Measurements from ENCODE around the gene L1CAM. TPM values are rescaled to one million over a fixed set of nuclear protein-coding genes. Genes with fewer than 3 reads are reported as not detected.

The L1CAM gene
- polyA plus RNA-seq, 4 donors: 0.54 to 16.3 (median 2.1) TPM; not detected in 1

- 82 to 88% (median 83%) methylated on average over 12 to 26 of the region's 26 CpGs for WGBS, 3 donors
- Histone ChIP-seq H3K36me3 (ENCODE audit: control insufficient read depth in 3 of 3, insufficient read depth in 2 of 3, low read depth in 1 of 3, low read length in 3 of 3) (no peaks in the 10 kb centered on the region), H3K9me3 (ENCODE audit: control insufficient read depth in 2 of 2, insufficient read depth in 1 of 2, low read depth in 1 of 2, low read length in 1 of 2) (no peaks in the 10 kb centered on the region), H3K27ac (ENCODE audit: low read depth in 1 of 3, low read length in 2 of 3) (no peak overlapping the region), H3K4me1 (ENCODE audit: control insufficient read depth in 3 of 3, insufficient read depth in 2 of 3, low read depth in 1 of 3, low read length in 2 of 3) (no peaks in the 10 kb centered on the region), H3K27me3 (ENCODE audit: control insufficient read depth in 3 of 3, insufficient read depth in 3 of 3, low read length in 3 of 3) (peaks cover 0 to 3% (median 0%) of the 10 kb centered on the region in 3 donors), H3K4me3 (ENCODE audit: low read depth in 1 of 3, low read length in 3 of 3) (no peak overlapping the region)
- DNase-seq: no peak
- no peak for FAIRE-seq
Measured at GRCh38 chrX:153868576-153869472, 17.1 kb downstream of the L1CAM start.

GRCh38 chrX:153867671-153868070 is 18.3 kb downstream of the L1CAM start:
- no peaks in the 10 kb centered on the region for H3K4me1 ChIP-seq (ENCODE audit: control insufficient read depth in 3 of 3, insufficient read depth in 2 of 3, low read depth in 1 of 3, low read length in 2 of 3)
- DNase-seq (no peak), FAIRE-seq (no peak)
- no peak overlapping the region for H3K27ac ChIP-seq (ENCODE audit: low read depth in 1 of 3, low read length in 2 of 3)
- H3K9me3 ChIP-seq (ENCODE audit: control insufficient read depth in 2 of 2, insufficient read depth in 1 of 2, low read depth in 1 of 2, low read length in 1 of 2): no peaks in the 10 kb centered on the region
- peaks cover 0 to 8% (median 0%) of the 10 kb centered on the region in 3 donors for H3K27me3 ChIP-seq (ENCODE audit: control insufficient read depth in 3 of 3, insufficient read depth in 3 of 3, low read length in 3 of 3)
- H3K4me3 ChIP-seq (ENCODE audit: low read depth in 1 of 3, low read length in 3 of 3): no peak overlapping the region
- H3K36me3 ChIP-seq (ENCODE audit: control insufficient read depth in 3 of 3, insufficient read depth in 2 of 3, low read depth in 1 of 3, low read length in 3 of 3): no peaks in the 10 kb centered on the region
- WGBS, 3 donors: 77 to 91% (median 87%) methylated on average over 4 to 13 of the region's 13 CpGs

- 72 to 78% (median 76%) methylated on average over 9 of the region's 9 CpGs for WGBS, 3 donors
- Histone ChIP-seq H3K9me3 (ENCODE audit: control insufficient read depth in 2 of 2, insufficient read depth in 1 of 2, low read depth in 1 of 2, low read length in 1 of 2) (no peaks in the 10 kb centered on the region), H3K36me3 (ENCODE audit: control insufficient read depth in 3 of 3, insufficient read depth in 2 of 3, low read depth in 1 of 3, low read length in 3 of 3) (no peaks in the 10 kb centered on the region), H3K4me1 (ENCODE audit: control insufficient read depth in 3 of 3, insufficient read depth in 2 of 3, low read depth in 1 of 3, low read length in 2 of 3) (no peaks in the 10 kb centered on the region), H3K27me3 (ENCODE audit: control insufficient read depth in 3 of 3, insufficient read depth in 3 of 3, low read length in 3 of 3) (peaks cover 0 to 11% (median 0%) of the 10 kb centered on the region in 3 donors), H3K27ac (ENCODE audit: low read depth in 1 of 3, low read length in 2 of 3) (no peak overlapping the region), H3K4me3 (ENCODE audit: low read depth in 1 of 3, low read length in 3 of 3) (no peak overlapping the region)
- DNase-seq (no peak), FAIRE-seq (no peak)
Measured at GRCh38 chrX:153867139-153867538, 18.8 kb downstream of the L1CAM start.

GRCh38 chrX:153866302-153867019 is 19.5 kb downstream of the L1CAM start:
- 79 to 84% (median 83%) methylated on average over 19 to 22 of the region's 22 CpGs for WGBS, 3 donors
- no peaks in the 10 kb centered on the region for H3K9me3 ChIP-seq (ENCODE audit: control insufficient read depth in 2 of 2, insufficient read depth in 1 of 2, low read depth in 1 of 2, low read length in 1 of 2)
- FAIRE-seq: no peak
- no peak overlapping the region for H3K4me3 ChIP-seq (ENCODE audit: low read depth in 1 of 3, low read length in 3 of 3)
- H3K4me1 ChIP-seq (ENCODE audit: control insufficient read depth in 3 of 3, insufficient read depth in 2 of 3, low read depth in 1 of 3, low read length in 2 of 3): no peaks in the 10 kb centered on the region
- peaks cover 0 to 11% (median 0%) of the 10 kb centered on the region in 3 donors for H3K27me3 ChIP-seq (ENCODE audit: control insufficient read depth in 3 of 3, insufficient read depth in 3 of 3, low read length in 3 of 3)
- H3K27ac ChIP-seq (ENCODE audit: low read depth in 1 of 3, low read length in 2 of 3): no peak overlapping the region
- H3K36me3 ChIP-seq (ENCODE audit: control insufficient read depth in 3 of 3, insufficient read depth in 2 of 3, low read depth in 1 of 3, low read length in 3 of 3): no peaks in the 10 kb centered on the region
- no peak for DNase-seq

GRCh38 chrX:153865685-153866084 is 20.3 kb downstream of the L1CAM start:
- 90 to 96% (median 92%) methylated on average over 9 of the region's 9 CpGs for WGBS, 3 donors
- no peak for FAIRE-seq

DNA sequence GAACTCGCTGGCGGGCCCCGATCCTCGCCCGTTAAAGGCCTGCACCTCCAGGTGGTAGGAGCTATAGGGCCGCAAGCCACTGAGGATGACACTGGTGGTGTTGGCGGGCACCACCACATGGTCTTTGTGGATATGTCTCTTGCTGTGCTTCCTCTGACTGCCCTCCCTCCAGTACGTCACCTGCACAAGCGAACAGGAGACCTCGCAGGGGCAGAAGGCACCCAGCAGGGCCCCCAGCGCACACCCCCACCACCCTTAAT is 20.7 kb downstream of the L1CAM start:
- Histone ChIP-seq H3K4me1 (ENCODE audit: control insufficient read depth in 3 of 3, insufficient read depth in 2 of 3, low read depth in 1 of 3, low read length in 2 of 3) (no peaks in the 10 kb centered on the region), H3K27ac (ENCODE audit: low read depth in 1 of 3, low read length in 2 of 3) (no peak overlapping the region), H3K9me3 (ENCODE audit: control insufficient read depth in 2 of 2, insufficient read depth in 1 of 2, low read depth in 1 of 2, low read length in 1 of 2) (no peaks in the 10 kb centered on the region), H3K4me3 (ENCODE audit: low read depth in 1 of 3, low read length in 3 of 3) (no peak overlapping the region), H3K36me3 (ENCODE audit: control insufficient read depth in 3 of 3, insufficient read depth in 2 of 3, low read depth in 1 of 3, low read length in 3 of 3) (no peaks in the 10 kb centered on the region), H3K27me3 (ENCODE audit: control insufficient read depth in 3 of 3, insufficient read depth in 3 of 3, low read length in 3 of 3) (peaks cover 0 to 11% (median 0%) of the 10 kb centered on the region in 3 donors)
- DNase-seq: no peak
- 91 to 100% (median 94%) methylated on average over 2 to 11 of the region's 11 CpGs for WGBS, 3 donors
- FAIRE-seq: no peak

More at GRCh38 chrX:153865685-153866084, 20.3 kb downstream of the L1CAM start:
- DNase-seq: no peak
- peaks cover 0 to 11% (median 0%) of the 10 kb centered on the region in 3 donors for H3K27me3 ChIP-seq (ENCODE audit: control insufficient read depth in 3 of 3, insufficient read depth in 3 of 3, low read length in 3 of 3)
- no peak overlapping the region for H3K4me3 ChIP-seq (ENCODE audit: low read depth in 1 of 3, low read length in 3 of 3)
- no peaks in the 10 kb centered on the region for H3K9me3 ChIP-seq (ENCODE audit: control insufficient read depth in 2 of 2, insufficient read depth in 1 of 2, low read depth in 1 of 2, low read length in 1 of 2)
- H3K36me3 ChIP-seq (ENCODE audit: control insufficient read depth in 3 of 3, insufficient read depth in 2 of 3, low read depth in 1 of 3, low read length in 3 of 3): no peaks in the 10 kb centered on the region
- H3K4me1 ChIP-seq (ENCODE audit: control insufficient read depth in 3 of 3, insufficient read depth in 2 of 3, low read depth in 1 of 3, low read length in 2 of 3): no peaks in the 10 kb centered on the region
- no peak overlapping the region for H3K27ac ChIP-seq (ENCODE audit: low read depth in 1 of 3, low read length in 2 of 3)

DNA sequence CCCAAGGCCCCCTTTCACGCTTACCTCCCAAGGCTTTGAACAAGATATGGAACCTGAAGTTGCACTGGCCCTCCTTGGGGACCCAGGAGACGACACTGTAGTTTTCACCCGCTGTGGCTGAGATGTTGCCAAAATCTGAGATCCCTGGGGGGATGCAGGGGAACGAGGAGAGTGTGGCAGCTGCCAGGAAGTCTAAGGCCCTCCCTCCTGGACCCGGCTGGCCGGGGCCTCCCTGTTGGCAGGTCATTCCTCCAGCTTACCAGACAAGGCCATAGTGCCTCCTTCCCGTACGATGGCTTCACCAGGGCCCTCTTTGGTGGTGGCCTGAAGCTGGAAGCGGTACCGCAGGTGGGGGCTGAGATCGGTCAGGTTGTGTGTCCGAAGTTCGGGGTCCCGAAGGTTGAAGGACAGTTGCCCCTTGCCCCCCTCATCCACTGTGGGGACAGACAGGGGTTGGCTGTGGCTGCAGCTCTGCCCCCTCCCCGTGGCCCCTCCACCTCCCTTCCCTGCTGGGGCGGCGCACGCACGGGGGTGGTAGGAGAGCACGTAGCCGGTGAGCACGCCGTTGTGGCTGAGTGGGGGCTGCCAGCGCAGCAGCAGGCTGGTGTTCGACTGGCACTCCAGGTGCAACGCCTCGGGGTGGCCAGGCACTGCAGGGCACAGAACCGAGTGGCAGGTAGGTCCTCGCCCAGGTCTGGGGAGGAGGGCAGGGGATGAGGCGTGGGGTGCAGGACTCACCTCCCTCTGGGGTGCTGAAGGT is 21.2 kb downstream of the L1CAM start:
- FAIRE-seq (no peak), DNase-seq (no peak)
- Histone ChIP-seq H3K4me1 (ENCODE audit: control insufficient read depth in 3 of 3, insufficient read depth in 2 of 3, low read depth in 1 of 3, low read length in 2 of 3) (no peaks in the 10 kb centered on the region), H3K27ac (ENCODE audit: low read depth in 1 of 3, low read length in 2 of 3) (no peak overlapping the region), H3K4me3 (ENCODE audit: low read depth in 1 of 3, low read length in 3 of 3) (no peak overlapping the region), H3K27me3 (ENCODE audit: control insufficient read depth in 3 of 3, insufficient read depth in 3 of 3, low read length in 3 of 3) (peaks cover 0 to 13% (median 0%) of the 10 kb centered on the region in 3 donors), H3K9me3 (ENCODE audit: control insufficient read depth in 2 of 2, insufficient read depth in 1 of 2, low read depth in 1 of 2, low read length in 1 of 2) (no peaks in the 10 kb centered on the region), H3K36me3 (ENCODE audit: control insufficient read depth in 3 of 3, insufficient read depth in 2 of 3, low read depth in 1 of 3, low read length in 3 of 3) (no peaks in the 10 kb centered on the region)
- 84 to 86% (median 85%) methylated on average over 16 to 30 of the region's 30 CpGs for WGBS, 3 donors

DNA sequence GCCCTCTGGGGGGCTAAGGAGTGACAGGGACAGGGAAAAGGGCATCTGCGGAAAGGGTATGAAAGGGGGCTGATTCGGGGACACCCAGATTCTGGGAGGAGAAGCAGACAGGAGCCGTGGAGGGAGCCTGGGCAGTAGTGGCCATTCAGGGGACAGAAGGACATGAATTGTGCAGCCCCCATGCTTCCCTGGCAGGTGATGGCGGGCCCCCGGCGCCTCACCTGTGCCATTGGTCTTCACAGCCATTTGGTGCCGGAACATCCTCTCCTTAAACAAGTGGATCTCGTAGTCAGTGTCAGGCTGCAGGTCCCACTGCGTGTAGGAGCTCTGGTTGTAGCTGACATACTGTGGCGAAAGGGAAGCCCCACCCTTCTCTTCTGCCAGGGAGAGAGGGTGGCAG is 21.9 kb downstream of the L1CAM start:
- no peak overlapping the region for H3K27ac ChIP-seq (ENCODE audit: low read depth in 1 of 3, low read length in 2 of 3)
- no peaks in the 10 kb centered on the region for H3K4me1 ChIP-seq (ENCODE audit: control insufficient read depth in 3 of 3, insufficient read depth in 2 of 3, low read depth in 1 of 3, low read length in 2 of 3)
- H3K36me3 ChIP-seq (ENCODE audit: control insufficient read depth in 3 of 3, insufficient read depth in 2 of 3, low read depth in 1 of 3, low read length in 3 of 3): no peaks in the 10 kb centered on the region
- peaks cover 0 to 13% (median 0%) of the 10 kb centered on the region in 3 donors for H3K27me3 ChIP-seq (ENCODE audit: control insufficient read depth in 3 of 3, insufficient read depth in 3 of 3, low read length in 3 of 3)
- DNase-seq (no peak), FAIRE-seq (no peak)
- WGBS, 3 donors: 79 to 95% (median 85%) methylated on average over 9 to 10 of the region's 10 CpGs
- no peaks in the 10 kb centered on the region for H3K9me3 ChIP-seq (ENCODE audit: control insufficient read depth in 2 of 2, insufficient read depth in 1 of 2, low read depth in 1 of 2, low read length in 1 of 2)
- H3K4me3 ChIP-seq (ENCODE audit: low read depth in 1 of 3, low read length in 3 of 3): no peak overlapping the region
